GM19324 (cell line): ENCODE results near the gene MYO1H.
"Not testable (repeated sequence)": the region's sequence is repeated elsewhere in the genome, so short reads cannot be mapped to it uniquely, and the experiment has no call there.

Experiments used
- ATAC-seq: cut with Tn5 transposase; IDR thresholded peaks from one replicate; pipeline ENCODE4 v1.9.1; 2021; ENCODE audit warnings: mild to moderate bottlenecking, moderate library complexity; ENCODE audit not compliant: unreplicated experiment, low FRiP score

The MYO1H gene

DNA sequence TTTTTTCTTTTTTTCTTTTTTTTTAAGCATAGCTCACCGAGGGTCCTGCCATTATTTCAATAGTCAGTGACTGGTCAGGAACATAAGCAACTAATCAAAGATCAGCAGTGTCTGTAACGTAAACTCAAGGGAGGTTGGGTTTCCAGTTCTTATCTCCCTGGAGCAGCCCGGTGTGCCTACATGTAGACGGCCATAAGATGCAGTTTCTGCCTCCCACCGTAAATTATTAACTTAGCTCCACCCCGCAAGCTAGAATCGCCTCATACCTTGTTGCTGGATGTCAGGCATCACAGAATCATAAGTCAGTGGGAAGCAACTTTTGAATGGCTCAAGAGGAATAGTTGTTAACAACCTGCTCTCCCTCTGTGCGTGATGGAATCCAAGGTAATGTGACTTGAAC is at the start of gene MYO1H:
Gene MYO1H, plus strand, starts transcription at position 312 of the 400 bp plus-strand sequence. Its CDS starts 61 bp downstream, at position 373.
- ATAC-seq: no peak

DNA sequence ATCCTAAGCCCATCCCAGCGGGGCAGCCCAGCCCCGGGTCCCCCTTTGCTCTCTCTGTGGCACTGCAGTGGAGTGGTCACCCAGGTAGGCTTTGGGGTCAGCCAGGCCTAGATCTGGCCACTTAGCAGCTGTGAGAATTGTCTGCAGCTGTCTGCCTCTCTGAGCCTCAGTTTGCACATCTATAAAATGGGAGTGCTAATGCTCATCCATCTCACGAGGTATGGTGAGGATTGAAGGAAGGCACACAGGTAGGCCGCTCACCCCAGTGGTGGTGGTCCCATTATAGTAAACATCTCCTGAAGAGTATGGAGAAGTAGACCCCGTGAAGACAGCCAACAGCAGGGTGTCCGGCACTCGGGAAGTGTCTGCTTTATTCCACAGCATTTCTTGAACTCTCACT is 47.9 kb upstream of the MYO1H start:
- ATAC-seq: no peak

DNA sequence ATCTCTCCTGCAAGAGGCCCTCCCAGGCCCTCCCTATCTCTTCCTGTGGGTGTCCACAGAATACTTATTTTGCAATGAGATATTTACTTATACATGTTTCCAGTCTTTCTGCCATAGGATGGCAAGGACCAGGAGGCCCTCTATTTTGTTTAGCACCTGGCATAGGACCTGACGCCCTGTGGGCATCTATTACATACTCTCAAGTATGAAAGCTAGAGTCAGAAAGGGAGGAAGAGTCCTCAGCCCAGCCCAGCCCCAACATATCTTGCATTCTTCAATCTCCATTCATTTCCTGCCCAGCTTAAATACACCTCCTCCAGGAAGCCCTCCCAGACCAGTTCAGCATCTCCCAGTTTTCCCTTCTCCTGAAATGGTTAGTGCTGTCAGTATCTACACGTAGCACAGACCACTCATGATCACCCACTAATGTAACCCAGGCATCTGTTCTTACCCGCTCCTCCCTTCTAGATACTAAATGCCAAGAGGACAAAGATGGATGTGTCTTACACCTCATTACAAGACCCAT is 46.0 kb upstream of the MYO1H start:
- no peak for ATAC-seq

DNA sequence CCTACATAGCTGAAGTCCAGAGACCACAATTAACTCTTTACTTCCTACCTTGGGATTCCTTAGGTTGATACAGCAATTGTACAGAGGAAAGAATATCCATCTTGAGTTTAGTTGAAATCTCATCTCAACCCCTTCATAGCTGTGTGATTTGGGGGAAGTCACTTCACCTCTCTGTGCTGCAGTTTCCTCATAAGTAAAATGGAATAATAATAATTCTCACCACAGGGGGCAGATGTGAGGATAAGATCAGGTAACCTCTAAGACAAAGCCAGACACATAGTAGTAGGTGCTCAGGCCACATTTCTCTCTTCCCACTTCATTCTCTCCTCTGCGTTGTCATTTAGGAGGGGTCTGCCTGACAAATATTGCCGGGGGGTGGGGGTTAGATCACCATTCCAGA is 45.3 kb upstream of the MYO1H start:
- ATAC-seq: no peak

DNA sequence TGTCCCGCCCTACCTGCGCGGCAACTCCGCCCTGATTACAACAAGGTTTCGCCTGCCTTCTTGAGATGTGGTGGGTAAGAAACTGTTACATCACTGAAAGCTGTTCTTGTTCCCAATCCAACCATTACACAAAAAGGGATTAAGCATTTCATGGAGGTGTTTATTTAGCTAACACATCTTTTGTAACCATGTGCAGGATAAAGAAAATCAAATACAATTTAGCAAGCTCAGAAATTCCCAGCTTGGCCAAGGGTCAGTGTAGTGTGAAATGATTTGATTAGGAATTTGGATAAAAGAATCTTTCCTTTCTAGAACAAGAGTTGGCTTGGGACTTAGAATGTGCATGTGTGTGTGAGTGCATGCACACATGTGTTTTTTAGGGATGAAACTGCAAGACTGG is 44.9 kb upstream of the MYO1H start:
- no peak for ATAC-seq

GRCh38 chr12:109304485-109304884 is 43.2 kb upstream of the MYO1H start:
- ATAC-seq: no peak

DNA sequence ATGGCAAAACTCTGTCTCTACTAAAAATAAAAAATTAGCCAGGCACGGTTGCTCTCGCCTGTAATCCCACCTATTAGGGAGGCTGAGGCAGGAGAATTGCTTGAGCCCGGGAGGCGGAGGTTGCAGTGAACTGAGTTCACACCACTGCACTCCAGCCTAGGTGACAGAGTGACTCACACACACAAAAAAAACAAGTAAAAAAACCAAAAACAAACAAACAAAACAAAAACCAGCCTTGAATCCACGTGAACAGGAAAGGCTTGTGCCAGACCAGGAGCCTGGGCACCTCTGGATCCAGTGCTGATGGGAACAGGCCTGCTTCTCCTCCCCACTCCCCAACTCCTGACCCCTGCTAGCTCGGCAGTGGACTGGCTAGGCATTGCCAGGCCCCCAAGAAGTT is 42.2 kb upstream of the MYO1H start:
- ATAC-seq: no peak

DNA sequence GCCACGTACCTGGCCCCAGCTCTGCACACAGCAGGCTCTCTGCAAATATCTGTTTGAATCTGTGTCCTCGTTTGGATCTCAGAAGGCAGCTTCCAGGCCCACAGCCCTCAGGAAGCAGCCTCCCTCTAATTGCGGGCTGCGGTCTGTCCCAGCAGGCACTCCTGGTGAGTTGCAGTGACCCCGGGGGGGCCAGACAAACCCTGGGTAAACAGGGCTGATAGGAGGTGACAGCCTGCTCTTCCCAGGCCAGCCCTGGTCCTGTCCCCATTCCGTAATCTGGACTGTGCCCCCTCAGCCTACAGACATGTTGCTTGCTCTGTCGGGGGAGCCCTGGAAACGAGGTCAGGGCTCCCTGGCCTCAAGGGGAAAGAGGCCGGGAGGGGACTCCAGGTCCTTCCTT is 40.6 kb upstream of the MYO1H start:
- ATAC-seq: no peak

- no peak for ATAC-seq
These were observed 38.9 kb upstream of the MYO1H start, which contains the start of gene FOXN4 for GRCh38 chr12:109308534-109309380. Gene FOXN4 (minus strand): TSS chr12:109309284. CDS start chr12:109308321, 963 bp downstream.

DNA sequence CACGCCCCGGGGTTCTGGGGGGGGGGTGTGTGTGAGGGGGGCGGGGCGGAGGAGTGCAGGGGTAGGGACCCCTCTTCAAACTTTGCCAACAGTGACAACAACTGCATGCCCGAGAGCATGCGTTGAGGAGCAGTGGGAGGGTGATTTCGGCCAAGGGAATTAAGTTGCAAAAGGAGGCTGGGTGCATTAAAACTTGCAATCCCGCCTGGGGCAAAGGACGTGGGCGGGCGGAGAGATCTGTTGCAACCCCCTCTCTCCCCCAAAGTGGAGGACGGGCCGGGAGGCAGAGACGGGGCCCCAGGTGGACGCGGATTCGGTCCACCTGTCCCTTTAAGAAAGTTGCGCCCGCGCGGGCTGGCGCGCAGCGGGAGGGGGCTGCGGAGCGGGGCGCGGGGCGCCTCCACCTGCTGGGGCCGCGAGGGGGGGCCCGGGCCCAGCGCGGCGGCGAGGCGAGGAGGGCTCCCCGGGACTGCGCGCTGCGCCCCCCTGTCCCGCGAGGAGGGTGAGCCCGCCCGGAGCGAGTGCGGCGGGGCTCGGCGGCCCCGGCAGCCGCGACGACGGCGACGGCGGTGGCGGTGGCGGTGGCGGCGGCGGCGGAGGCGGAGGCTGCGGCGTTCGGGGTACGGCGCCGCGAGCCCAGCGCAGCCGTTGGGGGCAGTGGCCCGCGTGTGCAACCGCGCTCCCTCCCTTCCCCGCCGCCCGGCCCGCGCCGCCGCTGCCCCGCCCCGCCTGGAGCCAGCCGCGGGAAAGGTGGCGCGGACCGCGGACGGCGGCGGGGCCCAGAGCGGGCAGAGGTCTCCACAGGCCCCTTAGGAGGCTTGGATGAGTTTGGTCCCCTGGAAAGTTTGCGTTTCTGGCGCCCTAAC is 38.1 kb upstream of the MYO1H start:
- ATAC-seq: no peak

DNA sequence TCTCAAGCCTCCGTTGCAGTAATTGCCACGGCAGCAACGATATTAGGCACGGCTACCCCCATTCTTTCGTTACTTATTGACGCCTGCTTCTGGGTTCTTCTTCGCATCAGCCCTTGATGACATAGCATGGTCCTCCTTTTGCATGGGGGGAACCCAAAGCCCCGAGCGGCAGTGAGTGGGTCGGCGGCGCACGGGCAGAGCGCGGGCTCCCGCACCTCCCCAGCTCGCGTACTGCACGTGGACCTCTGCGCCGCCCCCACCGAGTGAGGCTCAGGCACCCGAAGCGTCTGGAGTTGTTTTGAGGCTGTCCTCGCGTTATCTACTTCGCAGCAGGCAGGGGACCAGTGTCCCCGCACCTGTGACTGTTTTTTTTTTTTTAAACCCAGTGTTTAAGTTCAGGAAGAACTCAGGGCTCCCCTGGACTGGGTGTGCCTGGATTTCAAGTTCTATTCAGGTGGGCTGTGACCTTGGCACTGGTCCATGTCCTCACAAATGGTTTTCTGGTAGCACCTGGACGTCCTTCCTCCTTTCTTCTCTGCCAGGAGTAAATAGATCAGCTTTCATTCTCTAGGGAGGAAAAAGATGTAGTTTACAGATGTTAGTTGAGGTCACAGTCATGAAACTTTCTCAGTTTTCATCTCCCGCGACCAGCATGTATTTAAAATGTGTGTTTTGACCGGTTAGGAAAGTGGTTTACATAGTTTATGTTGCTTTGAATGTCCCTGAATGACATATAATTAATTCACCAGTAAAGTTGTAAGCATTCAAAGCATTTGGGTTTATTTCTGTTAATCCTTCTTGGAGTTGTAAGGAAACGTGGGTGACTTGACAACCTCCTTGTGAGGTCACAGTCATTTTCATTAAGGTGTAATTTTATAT is 37.2 kb upstream of the MYO1H start:
- ATAC-seq: no peak

DNA sequence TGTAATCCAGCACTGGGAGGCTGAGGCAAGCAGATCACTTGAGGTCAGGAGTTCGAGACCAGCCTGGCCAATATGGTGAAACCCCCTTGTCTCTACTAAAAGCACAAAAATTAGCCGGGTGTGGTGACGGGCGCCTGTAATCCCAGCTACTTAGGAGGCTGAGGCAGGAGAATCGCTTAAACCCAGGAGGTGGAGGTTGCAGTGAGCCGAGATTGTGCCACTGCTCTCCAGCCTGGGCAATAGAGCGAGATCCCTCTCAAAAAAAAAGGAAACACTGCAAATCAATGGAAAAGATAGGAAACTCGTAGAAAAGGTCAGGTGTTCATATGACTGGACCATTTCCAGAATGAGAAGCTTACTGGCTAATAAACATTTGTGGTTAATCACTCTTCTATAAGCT is 26.4 kb upstream of the MYO1H start:
- not testable (repeated sequence) for ATAC-seq

DNA sequence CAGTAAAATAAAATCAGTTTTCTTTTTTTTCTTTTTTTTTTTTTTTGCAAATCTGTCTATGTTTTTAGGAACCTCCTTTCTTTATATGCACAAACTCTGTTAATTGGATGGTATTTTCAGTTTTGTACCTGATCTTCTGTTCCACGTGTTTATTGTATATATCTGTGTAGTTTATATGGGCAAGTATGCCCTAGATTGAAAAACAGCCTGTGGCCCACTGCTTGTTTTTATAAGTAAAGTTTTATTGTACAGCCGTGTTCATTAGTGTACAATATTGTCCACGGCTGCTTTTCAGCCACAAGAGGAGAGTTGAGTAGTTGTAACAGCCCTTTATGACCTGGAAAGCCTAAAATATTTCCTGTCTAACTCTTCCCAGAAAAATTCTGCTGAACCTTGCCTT is 18.7 kb upstream of the MYO1H start:
- no peak for ATAC-seq

DNA sequence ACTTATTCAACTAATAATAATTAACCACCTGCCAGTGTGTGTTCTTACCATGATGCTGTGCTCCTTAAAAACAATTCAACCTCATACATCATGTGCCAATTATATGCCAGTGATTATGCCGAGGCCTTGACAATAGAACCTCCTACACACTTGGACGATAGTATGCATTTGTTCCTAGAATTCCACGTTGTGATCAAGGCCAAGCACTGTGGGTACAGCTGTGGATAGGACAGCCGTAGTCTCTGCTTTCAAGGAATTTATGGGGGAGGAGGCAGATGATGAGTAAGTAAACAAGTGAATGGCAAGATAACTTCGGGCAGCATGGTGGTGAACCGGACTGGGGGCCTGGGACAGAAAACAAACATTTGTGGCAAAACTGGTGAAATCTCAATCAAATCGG is 18.0 kb upstream of the MYO1H start:
- ATAC-seq: no peak

DNA sequence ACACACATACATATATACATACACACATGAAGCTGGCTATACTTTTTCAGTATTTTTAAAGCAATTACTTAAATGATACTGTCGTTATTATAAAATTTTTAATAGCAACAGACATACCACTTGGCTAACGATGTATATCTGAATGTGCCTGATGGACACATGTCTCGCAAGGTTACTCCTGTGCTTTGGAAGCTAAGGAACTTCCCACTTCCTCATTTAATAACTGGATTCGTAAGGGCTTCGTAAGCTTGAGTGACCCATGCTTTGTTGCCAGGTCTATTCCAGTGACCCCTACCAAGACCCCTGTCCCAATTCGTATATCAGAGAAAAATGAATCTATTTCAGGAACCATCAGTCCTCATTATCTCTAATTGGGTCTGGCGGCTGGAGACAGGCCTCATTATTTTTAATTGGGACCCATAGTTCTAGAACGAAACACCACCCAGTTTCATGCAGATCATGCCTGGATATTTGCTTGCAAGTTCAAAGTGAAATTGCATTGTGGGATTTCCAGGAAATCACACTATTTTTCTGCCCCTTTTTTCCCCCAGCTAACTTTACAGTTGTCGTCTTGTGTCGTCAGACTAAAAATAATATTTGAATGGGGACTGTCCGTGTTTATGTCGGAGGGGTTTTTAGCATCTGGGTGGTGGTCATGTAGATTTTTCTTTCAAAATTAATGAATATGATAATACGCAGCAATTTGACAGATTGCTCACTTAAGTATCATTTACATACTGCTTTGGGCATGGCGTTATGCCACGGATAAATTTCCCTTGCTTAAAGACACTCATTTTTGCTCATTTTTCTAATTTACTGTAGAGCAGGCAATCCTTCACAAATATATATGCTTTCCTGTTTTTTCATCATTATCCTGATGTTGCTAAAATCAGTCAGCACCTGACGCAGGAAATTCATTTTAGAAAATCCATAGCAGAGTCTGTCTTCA is 17.1 kb upstream of the MYO1H start:
- no peak for ATAC-seq

DNA sequence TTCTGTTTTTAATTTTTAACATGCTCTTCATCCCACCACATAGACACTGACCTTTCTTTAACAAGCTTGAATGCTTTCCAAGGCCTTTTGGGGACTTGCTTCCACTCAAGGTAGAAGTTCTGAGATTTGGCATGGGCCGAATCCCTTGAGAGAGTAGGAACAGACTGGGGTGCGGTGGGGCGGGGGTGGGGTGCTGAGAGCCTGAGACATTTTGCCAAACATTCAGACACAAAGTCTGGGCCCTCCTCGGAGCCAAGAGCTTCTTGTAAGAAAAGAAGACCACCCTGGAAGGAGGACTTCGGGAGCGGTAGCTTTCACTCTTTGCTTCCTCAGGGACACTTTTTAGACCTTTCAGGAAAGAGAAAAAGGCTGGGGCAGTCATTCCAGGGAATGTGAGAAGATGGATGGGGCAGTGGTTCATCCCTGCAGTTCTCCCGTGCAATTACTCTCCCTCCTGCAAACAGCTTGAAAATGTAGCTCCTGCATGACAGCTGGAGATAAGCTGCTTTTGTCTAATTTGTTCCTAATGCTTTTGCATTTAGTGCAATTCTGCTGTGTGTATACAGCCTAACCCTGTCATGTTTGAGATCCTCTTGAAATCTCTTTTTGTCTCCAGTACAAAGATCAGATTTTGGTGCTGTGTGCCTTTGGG is 16.3 kb upstream of the MYO1H start:
- no peak for ATAC-seq

GRCh38 chr12:109334887-109335286 is 12.8 kb upstream of the MYO1H start:
- ATAC-seq: no peak

GRCh38 chr12:109336593-109336992 is 11.1 kb upstream of the MYO1H start:
- ATAC-seq: no peak

DNA sequence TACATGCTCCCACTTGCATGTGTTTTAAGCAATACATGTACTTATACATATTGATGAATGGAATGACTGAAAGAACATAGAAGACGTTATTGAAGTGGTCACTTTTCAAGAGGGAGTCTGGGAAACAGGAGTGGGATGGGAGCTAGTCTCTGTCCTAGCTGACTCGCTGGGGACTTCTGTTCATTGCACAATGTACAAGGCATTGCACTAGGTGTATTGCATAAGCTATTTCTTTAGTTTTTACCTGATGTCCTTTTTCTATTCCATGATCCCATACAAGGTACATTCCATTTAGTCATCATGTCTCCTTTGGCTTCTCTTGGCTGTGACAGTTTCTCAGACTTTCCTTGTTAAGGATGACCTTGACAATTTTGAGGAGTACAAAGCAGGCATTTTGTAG is 4.0 kb upstream of the MYO1H start:
- ATAC-seq: no peak
